IPS-NIHi7 (cell line): ENCODE measurements around the gene LGALS16.
"Not testable (repeated sequence)": the region's sequence is repeated elsewhere in the genome, so short reads cannot be mapped to it uniquely, and the experiment has no call there.

Experiments
- DNase-seq: peaks from one replicate; pipeline ENCODE4 v3.0.0; 2012; ENCODE audit warnings: mixed read lengths; ENCODE audit errors: extremely low spot score

Gene LGALS16

DNA sequence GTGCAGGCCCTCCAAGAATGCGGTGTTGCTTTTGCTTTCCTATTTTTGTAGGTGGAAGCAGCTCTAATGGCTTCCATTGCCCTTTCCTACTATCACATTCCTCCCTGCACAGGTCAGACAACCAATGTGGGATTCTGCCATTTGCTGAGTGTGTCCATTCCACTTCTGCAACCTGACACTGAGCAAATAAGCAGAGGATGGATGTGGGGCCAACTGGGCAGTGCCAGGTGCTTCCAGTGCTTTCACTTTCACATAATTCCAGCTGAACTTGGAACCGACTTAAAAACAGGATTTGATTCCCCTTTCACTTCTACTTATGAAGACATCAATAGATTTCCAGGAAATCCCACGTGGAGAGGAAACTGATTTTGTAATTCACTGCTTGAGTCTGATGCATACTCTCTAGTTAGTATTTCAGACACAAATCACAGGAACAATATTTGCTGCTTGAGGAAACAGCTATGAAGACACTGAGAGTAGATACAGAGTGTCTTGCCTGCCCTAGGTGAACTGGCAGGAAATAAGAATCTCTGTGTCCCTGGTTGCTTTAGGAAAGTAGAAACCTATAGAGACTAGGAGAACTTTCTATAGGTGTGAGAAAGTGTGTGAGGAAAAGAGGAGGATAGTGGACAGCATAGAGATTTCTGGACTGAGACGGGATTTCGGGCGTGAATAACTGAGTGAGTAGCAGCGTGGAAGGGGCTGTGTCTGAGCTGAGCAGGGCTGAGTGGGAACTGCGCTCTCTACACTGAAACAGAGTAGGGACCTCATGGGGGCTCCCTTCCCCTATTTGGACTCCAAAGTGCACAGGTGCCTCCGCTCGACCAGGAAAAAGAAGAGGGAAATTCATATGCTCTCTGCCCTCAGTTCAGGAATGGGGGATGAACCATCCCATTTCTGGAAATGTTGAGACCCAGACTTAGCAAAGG is 22.5 kb downstream of the LGALS16 start:
- DNase-seq: no peak

DNA sequence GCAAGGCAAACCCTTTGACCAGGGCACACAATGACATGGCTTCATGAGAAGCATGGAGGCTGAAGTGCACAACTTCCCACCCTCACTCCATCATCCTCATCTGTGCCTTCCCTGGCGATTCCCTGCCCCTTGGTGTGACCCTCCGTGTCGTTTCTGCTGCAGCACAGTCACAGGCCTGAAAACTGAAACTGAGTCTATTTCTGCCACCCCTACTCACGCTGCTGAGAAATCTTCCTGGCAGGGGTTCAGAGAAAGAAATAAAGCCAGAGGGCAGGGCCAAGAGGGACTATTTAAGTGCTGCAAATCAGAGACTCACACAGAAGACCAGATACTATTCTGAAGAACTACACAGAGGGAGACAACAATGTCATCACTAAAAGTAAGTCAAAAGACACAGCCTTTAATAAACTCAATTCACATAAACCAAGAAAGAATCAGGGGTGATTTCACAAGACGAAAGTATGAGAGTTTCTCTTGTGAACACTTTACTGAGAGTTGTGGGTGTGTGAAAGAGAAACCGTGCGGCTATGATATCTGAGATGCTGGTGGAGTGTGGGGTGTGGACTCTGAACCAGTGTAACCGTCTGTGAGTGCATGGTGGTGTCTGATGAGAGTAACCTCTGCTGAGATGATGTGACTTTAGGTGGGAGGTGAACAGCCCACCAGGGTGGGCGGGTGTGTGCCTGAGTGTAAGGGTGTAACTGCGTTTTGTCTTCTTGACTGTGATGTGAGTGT is 23.5 kb downstream of the LGALS16 start:
- DNase-seq: no peak

GRCh38 chr19:39679791-39680168 is 24.1 kb downstream of the LGALS16 start:
- no peak for DNase-seq

DNA sequence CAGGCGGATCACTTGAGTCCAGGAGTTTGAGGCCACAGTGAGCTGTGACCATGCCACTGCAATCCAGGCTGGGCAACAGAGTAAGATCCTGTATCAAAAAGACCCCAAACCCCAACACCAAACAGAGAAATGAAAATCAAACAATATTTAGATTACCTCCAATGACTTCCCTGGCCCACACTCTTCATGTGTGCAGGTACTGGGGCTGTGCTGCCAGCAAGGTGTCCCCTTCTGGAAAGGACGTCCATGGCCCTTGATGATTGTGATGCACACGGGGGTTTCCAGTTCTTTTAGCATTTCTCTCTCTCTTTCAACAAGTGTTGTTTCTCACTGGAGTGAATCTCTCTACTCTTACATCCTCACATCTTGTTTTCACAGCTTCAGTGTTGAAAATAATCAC is 24.9 kb downstream of the LGALS16 start:
- DNase-seq: no peak

DNA sequence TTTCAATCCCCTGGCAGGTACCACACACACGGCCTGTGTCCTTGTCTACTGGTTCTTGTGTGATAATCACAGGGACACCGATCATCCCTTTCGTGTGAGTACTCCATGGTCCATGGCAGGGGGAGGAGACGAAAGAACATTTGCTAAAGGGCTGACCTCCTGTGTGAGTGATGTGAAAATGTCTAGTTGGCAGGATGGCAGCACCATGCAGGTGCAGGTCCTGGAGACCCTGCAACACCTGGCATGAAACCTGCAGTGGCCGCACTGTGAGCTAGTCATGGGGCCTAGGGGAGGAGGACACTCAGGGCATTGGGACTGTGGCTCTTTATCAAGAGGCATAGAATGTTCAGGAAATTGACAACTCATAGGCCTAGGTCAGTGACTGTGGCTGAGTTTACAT is 25.7 kb downstream of the LGALS16 start:
- DNase-seq: no peak

DNA sequence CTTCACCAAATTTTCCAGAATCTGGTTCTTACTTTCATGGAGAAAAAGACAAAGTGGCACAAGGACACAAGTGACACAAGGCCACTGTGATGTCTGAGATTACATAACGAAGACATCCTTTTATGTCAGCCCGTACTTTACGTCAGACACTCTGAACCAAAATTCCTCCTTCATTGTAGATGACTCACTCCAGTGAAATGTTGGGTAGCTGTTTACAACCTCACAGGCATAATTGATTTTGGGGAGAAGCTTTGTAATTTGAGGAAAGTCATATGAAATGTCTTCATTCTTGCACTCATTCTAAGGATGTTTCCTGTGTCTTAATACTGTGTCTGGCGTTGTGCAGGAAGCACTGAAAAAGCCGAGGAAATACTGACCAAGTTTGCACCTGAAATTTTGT is 28.6 kb downstream of the LGALS16 start:
- no peak for DNase-seq

- DNase-seq: no peak
Measured at GRCh38 chr19:39686739-39687138, 31.0 kb downstream of the LGALS16 start.

DNA sequence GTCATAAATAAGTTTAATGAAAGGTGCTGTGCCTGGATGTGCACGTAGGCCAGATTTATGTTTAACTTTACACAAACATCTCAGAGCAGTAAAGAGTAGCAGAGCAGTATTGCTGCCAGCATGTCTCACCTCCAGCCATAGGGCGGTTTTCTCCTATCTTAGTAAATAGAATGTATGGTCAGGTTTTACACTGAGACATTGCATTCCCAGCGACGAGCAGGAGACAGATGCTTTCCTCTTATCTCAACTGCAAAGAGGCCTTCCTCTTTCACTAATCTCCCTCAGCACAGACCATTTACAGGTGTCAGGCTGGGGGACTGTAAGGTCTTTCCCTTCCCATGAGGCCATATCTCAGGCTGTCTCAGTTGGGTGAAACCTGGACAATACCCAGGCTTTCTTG is 32.9 kb downstream of the LGALS16 start:
- not testable (repeated sequence) for DNase-seq

GRCh38 chr19:39692166-39692565 is 36.5 kb downstream of the LGALS16 start:
- no peak for DNase-seq

DNA sequence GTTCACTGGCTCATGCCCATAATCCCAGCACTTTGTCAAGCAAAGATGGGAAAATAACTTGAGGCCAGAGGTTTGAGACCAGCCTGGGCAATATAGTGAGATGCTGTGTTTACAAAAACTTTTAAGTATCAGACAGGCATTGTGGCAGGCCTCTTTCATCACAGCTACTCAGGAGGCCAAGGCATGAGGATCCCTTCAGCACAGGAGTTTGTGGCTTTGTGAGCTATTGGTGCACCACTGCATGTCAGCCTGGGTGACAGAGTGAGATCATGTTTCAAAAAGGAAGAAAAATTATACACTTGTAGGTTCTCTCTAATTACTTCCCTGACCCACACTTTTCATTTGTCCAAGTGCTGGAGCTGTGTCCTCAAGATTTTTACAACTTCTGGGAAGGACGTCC is 37.1 kb downstream of the LGALS16 start:
- DNase-seq: no peak

GRCh38 chr19:39695759-39696158 is 40.0 kb downstream of the LGALS16 start:
- DNase-seq: no peak

- no peak for DNase-seq
Measured at GRCh38 chr19:39696387-39696786, 40.7 kb downstream of the LGALS16 start.

DNA sequence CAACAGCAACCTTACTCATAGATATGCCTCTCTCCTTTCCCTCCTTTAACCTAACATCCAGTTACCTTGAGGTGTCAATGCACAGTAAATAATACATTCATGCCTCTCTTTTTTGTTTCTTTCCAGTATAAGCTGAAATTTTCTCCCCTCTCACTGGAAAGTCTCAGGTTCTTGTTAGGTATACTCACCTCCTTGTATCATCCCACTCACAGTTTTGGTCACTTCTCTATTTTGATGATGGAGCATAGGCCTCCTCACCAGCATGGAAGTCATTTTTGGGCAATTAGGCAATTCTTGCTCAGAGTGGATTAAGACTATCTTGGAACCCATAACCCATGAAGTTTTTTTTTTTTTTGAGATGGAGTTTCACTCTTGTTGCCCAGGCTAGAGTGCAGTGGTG is 42.8 kb downstream of the LGALS16 start:
- DNase-seq: no peak

DNA sequence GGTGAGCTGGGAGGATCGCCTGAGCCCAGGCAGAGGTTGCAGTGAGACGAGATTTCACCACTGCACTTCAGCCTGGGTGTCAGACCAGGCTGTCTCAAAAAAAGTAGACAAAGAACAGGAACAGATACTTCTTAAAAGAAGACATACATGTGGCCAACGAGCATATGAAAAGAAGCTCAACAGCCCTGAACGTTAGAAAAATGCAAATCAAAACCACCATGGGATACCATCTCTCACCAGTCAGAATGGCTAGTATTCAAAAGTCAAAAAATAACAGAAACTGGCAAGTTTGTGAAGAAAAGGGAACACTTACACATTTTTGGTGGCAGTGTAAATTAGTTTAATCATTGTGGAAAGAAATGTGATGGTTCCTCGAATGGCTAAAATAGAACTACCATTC is 45.6 kb downstream of the LGALS16 start:
- DNase-seq: no peak

DNA sequence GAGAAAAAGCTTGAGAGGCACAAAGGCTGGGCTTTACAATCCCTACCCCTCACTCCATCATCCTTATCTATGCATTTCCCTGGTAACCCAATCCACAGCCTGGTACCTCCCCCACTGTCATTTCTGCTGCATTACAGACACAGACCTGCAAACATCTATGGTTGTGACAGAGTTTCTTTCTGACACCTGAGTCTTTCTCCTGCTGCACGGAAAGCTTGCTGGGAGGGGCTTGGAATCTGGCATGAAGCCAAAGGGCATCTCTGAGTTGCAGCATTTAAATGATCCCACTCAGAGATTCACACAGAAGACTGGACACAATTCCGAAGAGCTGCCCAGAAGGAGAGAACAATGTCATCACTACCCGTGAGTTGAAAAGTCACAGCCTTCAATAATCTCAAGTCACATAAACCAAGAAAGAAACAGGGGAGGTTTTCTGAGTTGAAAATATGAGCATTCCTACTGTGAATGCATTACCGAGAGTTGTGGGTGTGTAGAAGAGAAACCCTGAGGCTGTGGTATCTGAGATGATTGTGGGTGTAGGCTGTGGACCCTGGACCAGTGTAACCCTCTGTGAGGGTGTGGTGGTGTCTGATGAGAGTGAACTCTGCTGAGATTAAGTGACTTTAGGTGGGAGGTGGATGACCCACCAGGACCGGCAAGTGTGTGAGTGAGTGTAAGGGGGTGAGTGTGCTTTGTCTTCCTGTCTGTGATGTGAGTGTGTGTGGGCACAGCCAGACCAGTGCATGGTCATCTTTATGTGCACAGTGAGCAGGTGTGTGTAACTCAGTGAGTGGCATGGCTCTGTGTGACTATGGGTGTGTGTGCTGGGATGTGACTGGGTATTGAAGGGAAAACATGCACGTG is 48.7 kb downstream of the LGALS16 start, which contains the start of gene LGALS14:
Gene LGALS14, plus strand, starts transcription at position 301 of the 864 bp plus-strand sequence. Its CDS starts 48 bp downstream, at position 349.
- no peak for DNase-seq

DNA sequence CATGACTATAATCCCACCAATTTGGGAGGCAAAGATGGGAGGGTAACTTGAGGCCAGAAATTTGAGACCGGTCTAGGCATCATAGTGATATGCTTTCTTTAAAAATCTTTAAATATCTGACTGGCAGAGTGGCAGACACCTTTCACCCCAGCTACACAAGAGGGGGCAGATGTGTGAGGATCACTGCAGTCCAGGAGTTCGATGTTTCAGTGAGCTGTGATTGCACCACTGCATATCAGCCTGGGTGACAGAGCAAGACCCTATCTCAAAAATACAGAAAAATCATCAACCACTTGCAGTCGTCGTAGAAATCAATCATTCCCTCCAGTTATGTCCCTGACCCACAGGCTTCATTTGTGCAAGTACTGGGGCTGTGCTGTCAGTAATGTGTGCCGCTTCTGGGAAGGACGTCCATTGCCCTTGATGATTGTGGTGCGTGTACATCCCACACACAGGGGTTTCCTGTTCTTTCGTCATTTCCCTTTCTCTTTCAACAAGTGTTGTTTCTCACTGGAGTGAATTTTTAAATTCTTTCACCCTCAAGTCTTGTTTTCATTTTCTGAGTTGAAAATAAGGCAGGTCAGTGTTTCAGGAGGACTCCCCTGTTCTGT is 50.0 kb downstream of the LGALS16 start:
- no peak for DNase-seq

DNA sequence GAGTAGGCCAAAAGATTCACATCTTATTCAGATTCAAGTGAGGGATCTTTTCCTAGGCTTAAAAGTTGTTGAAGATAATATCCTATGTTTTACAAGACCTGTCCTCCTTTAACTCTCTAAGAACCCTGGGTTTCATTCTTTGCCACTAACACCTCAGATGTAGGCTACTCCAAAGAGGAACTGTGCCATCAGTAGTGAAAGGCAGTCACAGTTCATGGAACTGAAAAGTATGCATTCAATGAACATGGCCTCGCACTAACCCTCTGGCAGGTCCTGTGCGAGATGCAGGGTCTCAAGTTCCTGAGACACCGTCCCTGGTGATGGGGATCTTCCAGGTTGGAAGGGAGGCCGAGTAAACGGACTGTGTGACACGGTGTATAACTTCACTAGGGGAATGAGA is 52.9 kb downstream of the LGALS16 start:
- DNase-seq: no peak

DNA sequence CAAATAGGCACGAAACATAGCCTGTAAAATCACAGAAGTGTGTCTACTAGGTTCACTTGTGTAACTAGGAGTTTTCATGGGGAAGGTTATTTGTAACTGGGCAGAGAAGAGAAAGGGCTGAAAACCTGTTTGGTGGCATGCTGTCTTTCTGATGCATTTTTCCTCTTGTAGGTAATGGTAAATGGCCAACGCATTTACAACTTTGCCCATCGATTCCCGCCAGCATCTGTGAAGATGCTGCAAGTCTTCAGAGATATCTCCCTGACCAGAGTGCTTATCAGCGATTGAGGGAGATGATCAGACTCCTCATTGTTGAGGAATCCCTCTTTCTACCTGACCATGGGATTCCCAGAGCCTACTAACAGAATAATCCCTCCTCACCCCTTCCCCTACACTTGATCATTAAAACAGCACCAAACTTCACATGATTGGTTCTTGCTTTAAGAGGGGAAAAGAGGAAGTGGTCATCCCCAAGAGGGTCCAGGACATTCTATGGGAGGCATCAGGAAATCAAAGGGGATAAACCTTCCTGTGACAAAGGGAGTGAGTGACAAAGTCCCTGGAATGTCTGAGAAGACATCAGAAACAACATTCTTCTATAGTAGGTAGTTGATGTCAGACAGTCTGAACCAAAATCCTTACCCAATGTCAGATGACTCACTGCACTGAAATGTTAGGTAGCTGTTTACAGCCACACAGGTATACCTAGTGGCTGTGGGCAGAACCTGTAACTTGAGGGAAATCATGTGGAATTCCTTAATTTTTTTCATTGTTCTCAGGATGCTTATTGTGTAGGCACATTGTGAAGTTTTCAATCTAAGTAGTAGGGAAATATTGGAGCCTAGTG is 53.5 kb downstream of the LGALS16 start:
- DNase-seq: no peak
